Heart left ventricle (tissue), 16 donors: ENCODE measurements around the gene FLT3LG. TPM values are rescaled to one million over a fixed set of nuclear protein-coding genes. Genes with fewer than 3 reads are reported as not detected.
A peak's percentile ranks its signal among the peaks of the same experiment; 100 is the strongest.

Experiments
- ATAC-seq, 4 donors: fragments of 200-7000 bp; cut with Tn5 transposase; one replicate each; pipeline ENCODE4 v1.9.1; 2020 to 2022; ENCODE audit warnings: moderate library complexity in 4 of 4, mild to moderate bottlenecking in 3 of 4, moderate number of reproducible peaks in 1 of 4
- DNase-seq, 5 donors: peaks; one replicate each; pipeline ENCODE4 v3.0.0-alpha.2; 2020
- H3K27ac ChIP-seq, 12 donors: fragments of 200-600 bp; sonication (generic) in 4 of 12; one replicate each; pipeline versions ENCODE4 v1.5.0 to v1.8.0; 2016 to 2022; ENCODE audit warnings: mild to moderate bottlenecking in 2 of 12
- H3K27me3 ChIP-seq, 9 donors: fragments of 200-600 bp; sonication (generic) in 2 of 9; one replicate each; pipeline versions ENCODE4 v1.5.1 to v1.8.0; 2016 to 2022; ENCODE audit warnings: mild to moderate bottlenecking in 3 of 9
- H3K36me3 ChIP-seq, 9 donors: fragments of 200-600 bp; sonication (generic) in 2 of 9; one replicate each; pipeline versions ENCODE4 v1.5.0 to v1.8.0; 2018 to 2022; ENCODE audit warnings: mild to moderate bottlenecking in 2 of 9
- H3K4me1 ChIP-seq, 12 donors: fragments of 200-600 bp; sonication (generic) in 4 of 12; one replicate each; pipeline versions ENCODE4 v1.5.0 to v1.8.0; 2016 to 2022; ENCODE audit warnings: mild to moderate bottlenecking in 3 of 12
- H3K4me3 ChIP-seq, 12 donors: fragments of 200-600 bp; sonication (generic) in 4 of 12; one replicate each; pipeline versions ENCODE4 v1.5.0 to v1.8.0; 2017 to 2022; ENCODE audit warnings: mild to moderate bottlenecking in 9 of 12, moderate library complexity in 4 of 12
- H3K9me3 ChIP-seq, 12 donors: fragments of 200-600 bp; sonication (generic) in 4 of 12; one replicate each; pipeline versions ENCODE4 v1.5.0 to v1.8.0; 2016 to 2022; ENCODE audit warnings: mild to moderate bottlenecking in 1 of 12
- CTCF ChIP-seq, 12 donors: fragments of 200-600 bp; sonication (generic) in 4 of 12; IDR thresholded peaks; one replicate each; pipeline versions ENCODE4 v1.5.0 to v1.8.0; 2018 to 2022; ENCODE audit warnings: antibody characterized with exemption in 12 of 12, mild to moderate bottlenecking in 5 of 12
- POLR2A ChIP-seq, 2 donors: fragments of 450-650 bp; IDR thresholded peaks; one replicate each; pipeline ENCODE4 v1.6.1; 2017; ENCODE audit warnings: antibody characterized with exemption in 2 of 2, mild to moderate bottlenecking in 2 of 2, moderate library complexity in 2 of 2
- WGBS, 4 donors: extraction: QIAGEN DNeasy Blood & Tissue Kit in 2 of 4; methylation state at CpG; one replicate each; pipeline versions ENCODE4 v1.1.5 to v1.1.7; 2013 to 2018; 5-methylcytosine and 5-hydroxymethylcytosine counted together
- intact Hi-C, 10 donors: fragments of 100-400 bp; cut with DNase I; formaldehyde crosslinking; loops; one replicate each; pipeline versions ENCODE4 v1.11.1 to v1.14.2; 2022
- long read RNA-seq, 3 donors: library from polyadenylated mRNA; unstranded; transcript quantifications; one replicate each; pipeline ENCODE4 v2.0.0, GENCODE V29; 2020 to 2021
- polyA plus RNA-seq, 2 donors: library from polyadenylated mRNA; stranded (reverse); fragments of 200-250 nt; gene quantifications; one replicate each; pipeline ENCODE4 v1.2.3, GENCODE V29; 2013
- total RNA-seq, 9 donors: library from RNA; depleted of rRNA in 2 of 9; stranded (reverse); fragments of >200 nt in 2 of 9; fragmentation: NEBNext Ultra II Directional in 3 of 9; extraction: Animal tissue kit (Norgen Biotek cat#: 25700) in 3 of 9; gene quantifications; one replicate each; pipeline versions ENCODE4 v1.1.0 to v1.2.4, GENCODE V29; 2016 to 2023
- donor health status: ischemic (EF 13 %, LVEDD 7.1; RV severe dilation, severe dysfunction).
- donor health status: healthy with polysubstance abuse.
- donor health status: DM: no; HTN: yes; CAD: no.
- donor health status: DM: no; HTN: no; CAD: no.
- donor health status: ischemic (EF 25% LVEDD 6.9; RV normal size, moderate dysfunction).
- donor health status: ischemic (EF 25% LVEDD 5.7; RV mildly dilated, moderate dysfunction).
- donor health status: healthy.
- donor health status: DM: yes; HTN: yes; CAD: no.
- donor health status: ischemic (EF 35%, LVEDD 5.7; RV mildly dilated, moderate dysfunction).
- donor health status: nonischemic (EF 11% LVEDD 7.7; RV severe dilation, severe dysfunction).
- donor health status: DM: yes; HTN: yes; CAD: no.
- donor health status: PGD.
- donor health status: ischemic (EF 29% LVEDD 5.4; RV normal size, mild dysfunction).
- donor health status: nonischemic (EF 23%, LVEDD 6.1; RV moderate dilation, normal function).

The FLT3LG gene
- total RNA-seq: 10 to 100 TPM in 1 of 9 donors, 1 to 10 TPM in 8; 1.7 to 13.4 (median 2.4) TPM
- polyA plus RNA-seq: 1 to 10 TPM; 2.9 to 5.5 TPM
- long read RNA-seq, donor 1, partial matches to known transcripts: 1 of 3 reads
- long read RNA-seq, donor 1, other reads (novel, unspliced or antisense): 1 of 3 reads
- long read RNA-seq, donor 2, partial matches to known transcripts: 1 of 2 reads
- long read RNA-seq, donor 2, other reads (novel, unspliced or antisense): 1 of 2 reads
- long read RNA-seq, donor 3, partial matches to known transcripts: 20 of 22 reads
- long read RNA-seq, donor 3, other reads (novel, unspliced or antisense): 2 of 22 reads

GRCh38 chr19:49473868-49474541 lies at the start of gene FLT3LG:
Gene FLT3LG (plus strand): TSS chr19:49474215. CDS start chr19:49474640, 425 bp downstream.
- 1 to 4% (median 1%) methylated on average over 18 to 33 of the region's 33 CpGs for WGBS, 4 donors
- ATAC-seq (peak; percentile 44 to 79 (median 65)), DNase-seq (peak; percentile 74 to 90 (median 83))
- H3K27me3 ChIP-seq: peaks cover 0 to 6% (median 0%) of the 10 kb centered on the region in 9 donors
- H3K27ac ChIP-seq: peak within 1 kb of the TSS; percentile 76 to 96 (median 90)
- peak within 1 kb of the TSS; percentile 33 to 93 (median 68) for H3K4me3 ChIP-seq
- intact Hi-C loops: loop anchor here in 1 of 10 donors (1.0 kb wide), 1 partner anchor 73 kb away; no protein-coding TSS in a partner anchor
- peaks cover 0 to 12% (median 0%) of the 10 kb centered on the region in 9 donors for H3K36me3 ChIP-seq
- no peaks in the 10 kb centered on the region for H3K9me3 ChIP-seq
- TF ChIP-seq CTCF (IDR thresholded peaks at IDR 0.05): peak; percentile 96 to 100 (median 99)
- peak in 1 of 2 donors; percentile 41 for TF ChIP-seq POLR2A (IDR thresholded peaks at IDR 0.05)
- H3K4me1 ChIP-seq: peaks cover 0 to 57% (median 13%) of the 10 kb centered on the region in 12 donors

GRCh38 chr19:49425178-49425577 lies 48.8 kb upstream of the FLT3LG start, which contains the start of gene GFY:
Gene GFY (plus strand): TSS chr19:49425388. CDS start chr19:49426431, 1,043 bp downstream.
- TF ChIP-seq CTCF (IDR thresholded peaks at IDR 0.05) (no peak), POLR2A (IDR thresholded peaks at IDR 0.05) (no peak)
- Histone ChIP-seq H3K4me3 (no peak within 1 kb of the TSS), H3K27ac (no peak within 1 kb of the TSS), H3K9me3 (no peaks in the 10 kb centered on the region), H3K27me3 (peaks cover 50 to 99% (median 89%) of the 10 kb centered on the region in 9 donors), H3K36me3 (no peaks in the 10 kb centered on the region), H3K4me1 (peaks cover 0 to 55% (median 32%) of the 10 kb centered on the region in 12 donors)
- DNase-seq (peak in 1 of 5 donors; percentile 46), ATAC-seq (no peak)
- WGBS, 4 donors: 56 to 68% (median 60%) methylated on average over 7 of the region's 7 CpGs
- intact Hi-C loops: no loop called here

GRCh38 chr19:49425922-49426592 lies 48.0 kb upstream of the FLT3LG start:
- no peak for DNase-seq
- H3K27me3 ChIP-seq: peaks cover 54 to 99% (median 88%) of the 10 kb centered on the region in 9 donors

More at GRCh38 chr19:49425922-49426592, 48.0 kb upstream of the FLT3LG start:
- H3K36me3 ChIP-seq: no peaks in the 10 kb centered on the region
- no peak overlapping the region for H3K27ac ChIP-seq
- H3K4me3 ChIP-seq: no peak overlapping the region
- TF ChIP-seq POLR2A (IDR thresholded peaks at IDR 0.05): no peak
- TF ChIP-seq CTCF (IDR thresholded peaks at IDR 0.05): no peak
- peaks cover 0 to 49% (median 28%) of the 10 kb centered on the region in 12 donors for H3K4me1 ChIP-seq
- intact Hi-C loops: no loop called here
- WGBS, 4 donors: 4 to 6% (median 5%) methylated on average over 22 to 30 of the region's 30 CpGs
- ATAC-seq: no peak
- H3K9me3 ChIP-seq: no peaks in the 10 kb centered on the region
